NB4 (cell line): ENCODE measurements around the gene CCDC87.
"Not testable (repeated sequence)": the region's sequence is repeated elsewhere in the genome, so short reads cannot be mapped to it uniquely, and the experiment has no call there.

Source experiments
- DNase-seq: peaks from one replicate; pipeline ENCODE4 v3.0.0; 2010; ENCODE audit warnings: low read depth
- H3K4me3 ChIP-seq: one replicate; pipeline ENCODE4 v1.5.1; 2011; ENCODE audit warnings: mild to moderate bottlenecking, low read depth, low read length, moderate library complexity
- CTCF ChIP-seq: IDR thresholded peaks from one replicate; pipeline ENCODE4 v1.5.1; 2012; ENCODE audit warnings: low read depth, low read length
- MAX ChIP-seq: IDR thresholded peaks from 2 replicates; pipeline ENCODE4 v1.6.1; 2011; ENCODE audit warnings: low read depth, low read length
- MYC ChIP-seq: IDR thresholded peaks from 2 replicates; pipeline ENCODE4 v1.6.1; 2011; ENCODE audit warnings: low read depth, low read length
- POLR2A ChIP-seq: IDR thresholded peaks from 2 replicates; pipeline ENCODE4 v1.6.1; 2011; ENCODE audit warnings: mild to moderate bottlenecking; ENCODE audit not compliant: insufficient read length; ENCODE audit errors: extremely low read depth

The CCDC87 gene

GRCh38 chr11:66589996-66590675, 2.7 kb downstream of the CCDC87 start:
- TF ChIP-seq MYC = no peak
- no peak for TF ChIP-seq CTCF
- TF ChIP-seq MAX = no peak
- no peak for TF ChIP-seq POLR2A
- DNase-seq = no peak
- no peak overlapping the region for H3K4me3 ChIP-seq

- H3K4me3 ChIP-seq, DNase-seq: not testable (repeated sequence)
Measured at GRCh38 chr11:66589315-66589714, 3.5 kb downstream of the CCDC87 start.

GRCh38 chr11:66586136-66586535, 6.7 kb downstream of the CCDC87 start:
- TF ChIP-seq POLR2A (no peak), CTCF (no peak)
- DNase-seq = no peak
- H3K4me3 ChIP-seq = no peak overlapping the region

- H3K4me3 ChIP-seq, DNase-seq: not testable (repeated sequence)
Measured at GRCh38 chr11:66585447-66585846, 7.4 kb downstream of the CCDC87 start.

GRCh38 chr11:66582565-66583147, 10.2 kb downstream of the CCDC87 start:
- not testable (repeated sequence) for H3K4me3 ChIP-seq, DNase-seq

GRCh38 chr11:66581261-66581660, 11.6 kb downstream of the CCDC87 start:
- DNase-seq = no peak
- no peak overlapping the region for H3K4me3 ChIP-seq
- TF ChIP-seq MAX = no peak
- no peak for TF ChIP-seq POLR2A
- TF ChIP-seq CTCF = no peak

GRCh38 chr11:66580803-66581202, 12.1 kb downstream of the CCDC87 start:
- TF ChIP-seq MYC = no peak
- no peak for TF ChIP-seq CTCF
- TF ChIP-seq POLR2A = no peak
- TF ChIP-seq MAX = no peak
- H3K4me3 ChIP-seq = no peak overlapping the region
- DNase-seq = no peak
